HUDEP-2 (cell line): ENCODE results near the gene KCNC1.
A peak's percentile ranks its signal among the peaks of the same experiment; 100 is the strongest.

Experiments
- DNase-seq, 76 experiments: peaks; one replicate each; lab custom pipeline; 2025; ENCODE audit not compliant: unreplicated experiment in 76 of 76; lab: John Stamatoyannopoulos, UW

KCNC1 gene

GRCh38 chr11:17714356-17714854 lies 20.2 kb upstream of the KCNC1 start:
- no peak for DNase-seq

- no peak for DNase-seq
Observed at GRCh38 chr11:17714870-17715269, 19.7 kb upstream of the KCNC1 start.

- DNase-seq = no peak
Observed at GRCh38 chr11:17716807-17717206, 17.8 kb upstream of the KCNC1 start.

GRCh38 chr11:17718015-17718414 lies 16.6 kb upstream of the KCNC1 start:
- DNase-seq = no peak

GRCh38 chr11:17718510-17718962 lies 16.0 kb upstream of the KCNC1 start:
- DNase-seq = no peak

GRCh38 chr11:17719028-17719937 lies 15.3 kb upstream of the KCNC1 start, which contains the start of gene MYOD1:
TSS of gene MYOD1 (plus strand) at chr11:17719571. CDS start at chr11:17719783, 212 bp downstream.
- DNase-seq = no peak

GRCh38 chr11:17719938-17720795 lies 14.4 kb upstream of the KCNC1 start:
- DNase-seq = no peak

- no peak for DNase-seq
Observed at GRCh38 chr11:17720796-17721171, 13.8 kb upstream of the KCNC1 start.

GRCh38 chr11:17721242-17721999 lies 13.2 kb upstream of the KCNC1 start:
- no peak for DNase-seq

- DNase-seq = no peak
Observed at GRCh38 chr11:17722000-17722643, 12.5 kb upstream of the KCNC1 start.

GRCh38 chr11:17724020-17724908 lies 10.3 kb upstream of the KCNC1 start:
- DNase-seq = no peak

GRCh38 chr11:17725174-17725573 lies 9.4 kb upstream of the KCNC1 start:
- no peak for DNase-seq

- DNase-seq = no peak
Observed at GRCh38 chr11:17730137-17730536, 4.4 kb upstream of the KCNC1 start.

- peak in 65 of 76 experiments; percentile 2 to 76 (median 43) for DNase-seq
Observed at GRCh38 chr11:17730608-17731462, 3.7 kb upstream of the KCNC1 start.

- no peak for DNase-seq
Observed at GRCh38 chr11:17733261-17733660, 1.3 kb upstream of the KCNC1 start.

- peak in 50 of 76 experiments; percentile 1 to 65 (median 22) for DNase-seq
Observed at GRCh38 chr11:17734986-17735817, 621 bp downstream of the KCNC1 start.
